Measurements from ENCODE around the gene STIM1. TPM values are rescaled to one million over a fixed set of nuclear protein-coding genes. Genes with fewer than 3 reads are reported as not detected.
"Not testable (repeated sequence)": the region's sequence is repeated elsewhere in the genome, so short reads cannot be mapped to it uniquely, and the experiment has no call there.

STIM1 gene
- total RNA-seq, 1 donor from 2014 or later, result 46.9 TPM

DNA sequence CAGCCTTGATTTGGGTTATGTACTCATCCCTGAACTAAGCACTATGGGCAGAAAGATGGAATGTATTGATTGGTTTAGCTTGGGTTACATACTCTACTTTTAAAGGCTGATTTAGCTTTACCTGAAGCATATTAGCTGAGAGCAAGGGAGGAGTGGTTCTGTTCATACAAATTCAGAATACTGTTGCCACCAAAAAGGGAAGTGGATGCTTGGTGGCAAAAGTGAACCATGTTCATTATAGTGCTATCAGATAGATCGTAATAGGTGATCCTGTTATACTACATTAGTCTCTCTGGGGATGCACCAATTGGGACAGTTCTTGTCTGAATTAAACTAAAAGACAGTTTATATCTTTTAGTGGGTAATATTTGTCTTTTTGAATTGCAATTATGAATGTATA lies 194.7 kb downstream of the STIM1 start:
- H3K9me3 Mint-ChIP-seq (ENCODE audit: unreplicated experiment), result no peaks in the 10 kb centered on the region
- peaks cover 5% of the 10 kb centered on the region for H3K36me3 Mint-ChIP-seq (ENCODE audit: unreplicated experiment)
- H3K4me1 Mint-ChIP-seq (ENCODE audit: unreplicated experiment), result peaks cover 3% of the 10 kb centered on the region
- no peak for DNase-seq (ENCODE audit: extremely low spot score, unreplicated experiment)
- H3K27me3 Mint-ChIP-seq (ENCODE audit: unreplicated experiment), result no peaks in the 10 kb centered on the region
- no peak overlapping the region for H3K4me3 Mint-ChIP-seq (ENCODE audit: unreplicated experiment)
- H3K27ac Mint-ChIP-seq (ENCODE audit: unreplicated experiment), result no peak overlapping the region
- TF ChIP-seq, protein P1, sequence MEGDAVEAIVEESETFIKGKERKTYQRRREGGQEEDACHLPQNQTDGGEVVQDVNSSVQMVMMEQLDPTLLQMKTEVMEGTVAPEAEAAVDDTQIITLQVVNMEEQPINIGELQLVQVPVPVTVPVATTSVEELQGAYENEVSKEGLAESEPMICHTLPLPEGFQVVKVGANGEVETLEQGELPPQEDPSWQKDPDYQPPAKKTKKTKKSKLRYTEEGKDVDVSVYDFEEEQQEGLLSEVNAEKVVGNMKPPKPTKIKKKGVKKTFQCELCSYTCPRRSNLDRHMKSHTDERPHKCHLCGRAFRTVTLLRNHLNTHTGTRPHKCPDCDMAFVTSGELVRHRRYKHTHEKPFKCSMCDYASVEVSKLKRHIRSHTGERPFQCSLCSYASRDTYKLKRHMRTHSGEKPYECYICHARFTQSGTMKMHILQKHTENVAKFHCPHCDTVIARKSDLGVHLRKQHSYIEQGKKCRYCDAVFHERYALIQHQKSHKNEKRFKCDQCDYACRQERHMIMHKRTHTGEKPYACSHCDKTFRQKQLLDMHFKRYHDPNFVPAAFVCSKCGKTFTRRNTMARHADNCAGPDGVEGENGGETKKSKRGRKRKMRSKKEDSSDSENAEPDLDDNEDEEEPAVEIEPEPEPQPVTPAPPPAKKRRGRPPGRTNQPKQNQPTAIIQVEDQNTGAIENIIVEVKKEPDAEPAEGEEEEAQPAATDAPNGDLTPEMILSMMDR (IDR thresholded peaks at IDR 0.05), result no peak

DNA sequence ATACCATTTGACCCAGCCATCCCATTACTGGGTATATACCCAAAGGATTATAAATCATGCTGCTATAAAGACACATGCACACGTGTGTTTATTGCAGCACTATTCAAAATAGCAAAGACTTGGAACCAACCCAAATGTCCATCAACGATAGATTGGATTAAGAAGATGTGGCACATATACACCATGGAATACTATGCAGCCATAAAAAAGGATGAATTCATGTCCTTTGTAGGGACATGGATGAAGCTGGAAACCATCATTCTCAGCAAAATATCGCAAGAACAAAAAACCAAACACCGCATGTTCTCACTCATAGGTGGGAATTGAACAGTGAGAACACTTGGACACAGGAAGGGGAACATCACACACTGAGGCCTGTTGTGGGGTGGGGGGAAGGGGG lies 197.7 kb downstream of the STIM1 start:
- not testable (repeated sequence) for H3K4me1 Mint-ChIP-seq (ENCODE audit: unreplicated experiment); H3K27me3 Mint-ChIP-seq (ENCODE audit: unreplicated experiment); H3K27ac Mint-ChIP-seq (ENCODE audit: unreplicated experiment); H3K4me3 Mint-ChIP-seq (ENCODE audit: unreplicated experiment); H3K36me3 Mint-ChIP-seq (ENCODE audit: unreplicated experiment); H3K9me3 Mint-ChIP-seq (ENCODE audit: unreplicated experiment); DNase-seq (ENCODE audit: extremely low spot score, unreplicated experiment)

GRCh38 chr11:4054643-4055042 lies 199.2 kb downstream of the STIM1 start:
- no peak for DNase-seq (ENCODE audit: extremely low spot score, unreplicated experiment)
- Mint-ChIP-seq H3K27ac (ENCODE audit: unreplicated experiment) (no peak overlapping the region), H3K4me3 (ENCODE audit: unreplicated experiment) (no peak overlapping the region), H3K36me3 (ENCODE audit: unreplicated experiment) (peaks cover 5% of the 10 kb centered on the region), H3K9me3 (ENCODE audit: unreplicated experiment) (no peaks in the 10 kb centered on the region), H3K4me1 (ENCODE audit: unreplicated experiment) (peaks cover 4% of the 10 kb centered on the region), H3K27me3 (ENCODE audit: unreplicated experiment) (no peaks in the 10 kb centered on the region)
- TF ChIP-seq, protein P1 (IDR thresholded peaks at IDR 0.05), result no peak

GRCh38 chr11:4059424-4059823 lies 204.0 kb downstream of the STIM1 start:
- no peak for DNase-seq (ENCODE audit: extremely low spot score, unreplicated experiment)
- H3K4me1 Mint-ChIP-seq (ENCODE audit: unreplicated experiment), result peaks cover 4% of the 10 kb centered on the region
- no peak overlapping the region for H3K4me3 Mint-ChIP-seq (ENCODE audit: unreplicated experiment)
- no peaks in the 10 kb centered on the region for H3K9me3 Mint-ChIP-seq (ENCODE audit: unreplicated experiment)
- H3K36me3 Mint-ChIP-seq (ENCODE audit: unreplicated experiment), result peaks cover 7% of the 10 kb centered on the region
- no peak overlapping the region for H3K27ac Mint-ChIP-seq (ENCODE audit: unreplicated experiment)
- TF ChIP-seq, protein P1 (IDR thresholded peaks at IDR 0.05), result no peak
- no peaks in the 10 kb centered on the region for H3K27me3 Mint-ChIP-seq (ENCODE audit: unreplicated experiment)

DNA sequence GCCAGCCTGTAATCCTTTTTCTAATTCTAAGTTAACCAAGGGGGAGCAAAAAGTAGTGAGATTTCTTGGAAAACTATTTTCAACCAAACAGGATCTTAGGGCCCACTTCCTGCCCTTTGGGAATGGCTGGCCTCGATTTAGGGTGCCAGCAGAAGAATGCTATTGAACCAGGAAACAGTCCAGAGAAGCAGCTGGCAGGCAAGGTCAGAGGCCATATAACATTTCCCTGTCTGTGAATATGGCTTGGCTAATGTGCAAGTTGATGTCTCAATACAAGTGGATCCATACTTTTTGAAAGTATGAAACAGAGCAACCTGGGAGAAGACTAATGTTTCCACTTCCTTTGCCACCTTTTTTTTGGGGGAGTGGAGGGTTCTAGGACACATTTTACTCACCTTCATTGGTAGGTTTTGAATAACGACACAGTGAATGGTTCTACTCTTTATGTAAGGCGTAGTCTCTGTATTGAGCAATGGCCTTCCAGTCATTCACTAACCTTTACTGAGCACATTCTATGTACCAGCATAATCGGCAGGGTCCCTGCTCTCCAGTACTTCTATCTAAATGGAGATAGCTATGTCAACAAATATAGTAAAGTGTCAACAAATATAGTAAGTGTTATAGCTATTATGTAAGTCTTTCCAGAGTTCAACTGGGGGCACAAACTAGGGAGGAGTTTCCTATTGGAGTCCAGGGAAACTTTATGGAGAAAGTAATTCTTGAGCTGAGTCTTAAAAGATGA lies 204.9 kb downstream of the STIM1 start:
- Mint-ChIP-seq H3K27ac (ENCODE audit: unreplicated experiment) (no peak overlapping the region), H3K4me1 (ENCODE audit: unreplicated experiment) (peaks cover 4% of the 10 kb centered on the region), H3K36me3 (ENCODE audit: unreplicated experiment) (peaks cover 7% of the 10 kb centered on the region), H3K27me3 (ENCODE audit: unreplicated experiment) (no peaks in the 10 kb centered on the region), H3K4me3 (ENCODE audit: unreplicated experiment) (no peak overlapping the region), H3K9me3 (ENCODE audit: unreplicated experiment) (no peaks in the 10 kb centered on the region)
- DNase-seq (ENCODE audit: extremely low spot score, unreplicated experiment), result no peak
- TF ChIP-seq, protein P1 (IDR thresholded peaks at IDR 0.05), result no peak
